ENCODE data around the gene MAF.

Gene MAF

DNA sequence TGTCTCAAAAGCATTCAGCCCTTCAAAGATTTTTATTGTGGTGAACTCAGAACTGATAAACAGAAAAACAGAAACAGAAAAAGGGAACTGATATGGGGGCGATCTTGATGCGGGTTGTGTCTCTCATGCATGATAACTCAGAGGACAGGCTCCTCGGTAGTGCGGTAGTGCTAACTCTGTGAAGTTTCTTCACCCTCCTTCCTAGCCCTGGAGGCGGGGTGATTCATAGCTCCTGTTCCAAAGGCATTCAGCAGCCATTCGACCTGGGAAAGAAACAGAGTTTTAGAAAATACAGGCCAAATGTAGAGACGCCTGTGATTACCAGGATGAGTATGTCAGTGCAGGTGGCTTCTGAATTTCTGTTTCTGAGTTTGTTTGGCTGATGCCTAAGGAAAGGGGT is 5.5 kb upstream of the MAF start:
- TF ChIP-seq, protein P1, sequence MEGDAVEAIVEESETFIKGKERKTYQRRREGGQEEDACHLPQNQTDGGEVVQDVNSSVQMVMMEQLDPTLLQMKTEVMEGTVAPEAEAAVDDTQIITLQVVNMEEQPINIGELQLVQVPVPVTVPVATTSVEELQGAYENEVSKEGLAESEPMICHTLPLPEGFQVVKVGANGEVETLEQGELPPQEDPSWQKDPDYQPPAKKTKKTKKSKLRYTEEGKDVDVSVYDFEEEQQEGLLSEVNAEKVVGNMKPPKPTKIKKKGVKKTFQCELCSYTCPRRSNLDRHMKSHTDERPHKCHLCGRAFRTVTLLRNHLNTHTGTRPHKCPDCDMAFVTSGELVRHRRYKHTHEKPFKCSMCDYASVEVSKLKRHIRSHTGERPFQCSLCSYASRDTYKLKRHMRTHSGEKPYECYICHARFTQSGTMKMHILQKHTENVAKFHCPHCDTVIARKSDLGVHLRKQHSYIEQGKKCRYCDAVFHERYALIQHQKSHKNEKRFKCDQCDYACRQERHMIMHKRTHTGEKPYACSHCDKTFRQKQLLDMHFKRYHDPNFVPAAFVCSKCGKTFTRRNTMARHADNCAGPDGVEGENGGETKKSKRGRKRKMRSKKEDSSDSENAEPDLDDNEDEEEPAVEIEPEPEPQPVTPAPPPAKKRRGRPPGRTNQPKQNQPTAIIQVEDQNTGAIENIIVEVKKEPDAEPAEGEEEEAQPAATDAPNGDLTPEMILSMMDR (IDR thresholded peaks at IDR 0.05): no peak
- no peak for TF ChIP-seq ZFX (IDR thresholded peaks at IDR 0.05; ENCODE audit: borderline replicate concordance)
- no peak overlapping the region for H3K27ac ChIP-seq

GRCh38 chr16:79603055-79603454 is 2.5 kb upstream of the MAF start:
- no peak overlapping the region for H3K27ac ChIP-seq
- TF ChIP-seq ZFX (IDR thresholded peaks at IDR 0.05; ENCODE audit: borderline replicate concordance): no peak
- TF ChIP-seq, protein P1 (IDR thresholded peaks at IDR 0.05): no peak

DNA sequence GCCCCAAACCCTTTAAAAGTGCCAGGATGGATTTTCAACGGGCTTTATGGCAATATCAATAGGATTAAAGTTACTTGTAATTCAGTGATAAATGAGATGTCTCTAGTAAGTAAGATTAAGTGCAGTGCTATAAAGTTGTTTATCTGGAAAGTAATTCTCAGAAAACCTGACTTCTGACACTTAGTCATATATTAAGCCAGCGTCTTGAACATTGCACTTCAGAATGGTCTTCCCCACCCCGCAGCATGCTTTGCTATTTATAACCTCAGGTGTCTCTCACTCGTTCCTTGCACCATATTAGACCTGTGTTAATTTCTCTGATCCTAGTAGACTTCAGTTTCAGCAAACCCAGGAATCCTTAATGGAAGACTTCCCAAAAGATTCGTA is 2.1 kb upstream of the MAF start:
- no peak overlapping the region for H3K27ac ChIP-seq
- no peak for TF ChIP-seq ZFX (IDR thresholded peaks at IDR 0.05; ENCODE audit: borderline replicate concordance)
- TF ChIP-seq, protein P1 (IDR thresholded peaks at IDR 0.05): no peak

DNA sequence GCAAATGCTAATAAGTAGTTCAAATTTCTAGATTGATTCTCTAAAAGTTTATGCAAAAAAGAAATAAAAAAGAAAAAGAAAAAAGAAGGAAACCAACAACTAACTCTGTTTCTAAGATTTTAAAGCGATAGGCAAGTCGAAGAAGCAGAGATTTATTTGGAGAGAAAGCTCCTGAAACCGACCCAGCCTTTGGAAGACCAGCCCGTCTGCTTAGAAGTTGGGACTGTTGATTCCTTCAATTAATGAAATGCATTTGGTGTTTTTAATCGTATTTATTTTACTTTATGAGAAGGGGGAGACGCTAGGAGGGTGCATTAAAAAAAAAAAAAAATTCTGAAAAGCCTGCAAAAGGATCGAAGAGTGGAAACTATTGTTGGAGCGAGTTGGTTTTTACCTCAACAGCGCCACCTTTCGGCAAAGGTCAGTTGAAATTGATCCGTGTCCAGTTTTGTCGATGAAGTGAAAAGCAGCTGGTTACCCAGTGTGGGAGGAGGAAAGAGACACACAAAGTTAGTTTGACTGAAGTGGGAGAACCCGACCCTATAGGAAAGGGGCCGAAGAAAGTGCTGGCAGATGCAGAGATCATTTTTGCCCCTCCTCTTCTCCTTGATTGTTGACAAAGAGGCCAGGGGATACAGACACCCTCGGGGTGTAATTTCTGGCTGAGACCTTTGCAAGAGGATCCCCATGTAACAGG is 1.5 kb upstream of the MAF start:
- no peak overlapping the region for H3K27ac ChIP-seq
- no peak for TF ChIP-seq ZFX (IDR thresholded peaks at IDR 0.05; ENCODE audit: borderline replicate concordance)
- TF ChIP-seq, protein P1 (IDR thresholded peaks at IDR 0.05): peak; percentile 84

DNA sequence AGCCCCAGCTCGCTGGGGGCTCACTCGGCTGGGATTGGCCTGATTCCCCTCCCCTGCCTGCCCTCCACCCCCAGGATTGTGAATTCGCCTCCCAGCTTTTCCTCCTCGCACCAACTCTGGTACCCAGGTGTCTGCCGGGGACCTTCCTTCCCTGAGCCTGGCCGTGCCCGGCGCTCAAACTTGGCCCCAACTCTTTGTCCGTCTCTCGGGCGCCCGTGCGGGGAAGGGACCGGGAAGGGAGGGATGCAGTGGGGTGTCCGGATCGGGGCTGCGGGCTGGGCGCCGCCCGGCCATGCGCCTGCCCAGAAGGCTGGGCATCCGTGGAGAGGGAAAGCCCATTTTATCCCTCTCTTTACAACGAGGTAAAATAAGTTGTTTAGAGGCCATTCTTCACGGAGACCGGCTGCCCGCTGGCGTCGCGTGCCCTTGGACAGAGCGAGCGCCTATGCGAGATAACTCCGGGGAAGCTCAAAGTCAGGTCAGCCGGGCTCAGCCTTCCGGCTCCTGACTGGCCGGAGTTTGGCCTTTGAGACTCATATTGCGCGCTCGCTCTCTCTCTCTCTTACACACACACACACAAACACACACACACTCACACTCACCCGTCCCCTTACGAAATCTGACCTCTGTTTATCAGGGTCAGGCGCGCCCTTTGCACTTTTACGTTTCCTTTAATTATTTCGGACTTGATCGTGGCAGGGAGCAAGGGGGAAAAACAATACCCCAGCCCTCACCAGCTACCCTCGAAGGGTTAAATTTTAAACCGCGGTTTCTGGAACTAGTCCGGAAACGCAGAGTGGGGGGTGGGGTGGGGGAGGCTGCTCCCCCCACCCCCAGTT is 774 bp upstream of the MAF start:
- H3K27ac ChIP-seq: no peak overlapping the region
- TF ChIP-seq, protein P1 (IDR thresholded peaks at IDR 0.05): no peak
- no peak for TF ChIP-seq ZFX (IDR thresholded peaks at IDR 0.05; ENCODE audit: borderline replicate concordance)

DNA sequence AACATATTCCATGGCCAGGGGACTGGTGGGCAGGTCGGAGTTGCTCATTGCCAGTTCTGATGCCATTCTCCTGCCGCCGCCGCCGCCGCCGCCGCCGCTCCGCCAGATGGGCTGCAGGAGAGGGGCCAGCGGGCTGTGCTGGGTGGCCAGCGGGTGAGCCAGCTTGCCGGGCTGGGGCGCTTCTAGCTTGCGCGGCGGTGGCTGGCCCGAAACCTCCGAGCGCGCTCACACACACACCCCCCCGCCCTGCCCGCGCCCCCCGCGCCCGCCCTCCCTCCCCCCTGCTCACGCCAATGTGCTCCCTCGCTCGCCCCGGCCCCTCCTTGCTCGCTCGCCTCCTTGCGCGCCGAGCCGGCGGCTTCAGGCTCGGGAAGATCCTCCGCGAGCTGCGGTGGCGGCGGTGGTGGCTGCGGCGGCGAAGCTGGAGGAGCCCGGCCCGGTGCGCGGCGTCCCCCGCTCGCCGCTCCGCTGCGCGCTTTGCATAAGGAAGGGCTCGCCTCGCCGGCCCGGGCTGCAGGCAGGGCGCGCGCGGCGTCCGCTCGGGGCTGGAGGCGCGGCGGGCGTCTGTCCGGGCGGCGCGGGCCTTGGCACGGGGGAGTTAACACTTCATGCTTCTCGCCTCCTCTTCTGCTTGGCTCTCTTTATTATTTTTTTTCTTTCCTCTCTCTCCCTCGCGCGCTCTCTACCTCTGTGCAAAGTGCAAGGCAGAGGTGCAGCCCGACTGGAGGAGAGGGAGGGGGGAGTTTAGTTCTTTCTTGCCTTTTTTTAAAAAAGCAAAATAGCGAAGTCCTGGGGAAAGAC is 500 bp downstream of the MAF start:
- H3K27ac ChIP-seq: peak overlapping the region; percentile 39
- TF ChIP-seq ZFX (IDR thresholded peaks at IDR 0.05; ENCODE audit: borderline replicate concordance): no peak
- TF ChIP-seq, protein P1 (IDR thresholded peaks at IDR 0.05): no peak
